Measurements from ENCODE around the gene GOLGA6L7.
"Not testable (repeated sequence)": the region's sequence is repeated elsewhere in the genome, so short reads cannot be mapped to it uniquely, and the experiment has no call there.

The GOLGA6L7 gene

GRCh38 chr15:28885128-28885629 lies 36.7 kb upstream of the GOLGA6L7 start:
- in situ Hi-C loops (cut with HindIII; ENCODE audit: low sequenced_read_pairs): no loop called here

- in situ Hi-C loops (cut with HindIII; ENCODE audit: low sequenced_read_pairs): no loop called here
Measured at GRCh38 chr15:28884151-28884940, 35.9 kb upstream of the GOLGA6L7 start.

- in situ Hi-C loops (cut with HindIII; ENCODE audit: low sequenced_read_pairs): no loop called here
Measured at GRCh38 chr15:28881600-28881999, 33.2 kb upstream of the GOLGA6L7 start.

- in situ Hi-C loops (cut with HindIII; ENCODE audit: low sequenced_read_pairs): no loop called here
Measured at GRCh38 chr15:28881170-28881569, 32.7 kb upstream of the GOLGA6L7 start.

DNA sequence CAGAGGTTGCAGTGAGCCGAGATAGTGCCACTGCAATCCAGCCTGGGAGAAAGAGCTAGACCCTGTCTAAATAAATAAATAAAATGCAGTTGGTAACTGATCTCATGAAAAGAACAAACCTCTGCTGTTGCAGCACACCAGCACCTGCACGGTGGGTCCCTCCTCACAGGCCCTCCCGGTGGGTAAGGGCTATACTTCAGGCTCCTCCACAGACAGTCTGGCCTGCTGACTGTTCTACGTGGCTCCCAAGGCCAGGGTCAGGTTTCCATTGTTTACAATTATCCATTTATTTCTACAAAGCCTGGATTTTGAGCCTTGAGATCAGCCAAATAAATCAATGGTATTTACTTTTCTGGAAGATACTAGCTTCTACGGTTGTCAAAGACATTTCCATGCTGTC lies 32.2 kb upstream of the GOLGA6L7 start:
- in situ Hi-C loops (cut with HindIII; ENCODE audit: low sequenced_read_pairs): no loop called here

GRCh38 chr15:28879551-28879950 lies 31.1 kb upstream of the GOLGA6L7 start:
- in situ Hi-C loops (cut with HindIII; ENCODE audit: low sequenced_read_pairs): no loop called here

GRCh38 chr15:28878209-28878608 lies 29.8 kb upstream of the GOLGA6L7 start:
- in situ Hi-C loops (cut with HindIII; ENCODE audit: low sequenced_read_pairs): no loop called here

- in situ Hi-C loops (cut with HindIII; ENCODE audit: low sequenced_read_pairs): no loop called here
Measured at GRCh38 chr15:28876845-28877185, 28.4 kb upstream of the GOLGA6L7 start.

GRCh38 chr15:28876131-28876844 lies 27.8 kb upstream of the GOLGA6L7 start:
- in situ Hi-C loops (cut with HindIII; ENCODE audit: low sequenced_read_pairs): no loop called here

GRCh38 chr15:28875461-28876000 lies 27.1 kb upstream of the GOLGA6L7 start:
- in situ Hi-C loops (cut with HindIII; ENCODE audit: low sequenced_read_pairs): no loop called here

- in situ Hi-C loops (cut with HindIII; ENCODE audit: low sequenced_read_pairs): no loop called here
Measured at GRCh38 chr15:28873585-28874190, 25.2 kb upstream of the GOLGA6L7 start.

GRCh38 chr15:28873006-28873405 lies 24.6 kb upstream of the GOLGA6L7 start:
- in situ Hi-C loops (cut with HindIII; ENCODE audit: low sequenced_read_pairs): no loop called here

DNA sequence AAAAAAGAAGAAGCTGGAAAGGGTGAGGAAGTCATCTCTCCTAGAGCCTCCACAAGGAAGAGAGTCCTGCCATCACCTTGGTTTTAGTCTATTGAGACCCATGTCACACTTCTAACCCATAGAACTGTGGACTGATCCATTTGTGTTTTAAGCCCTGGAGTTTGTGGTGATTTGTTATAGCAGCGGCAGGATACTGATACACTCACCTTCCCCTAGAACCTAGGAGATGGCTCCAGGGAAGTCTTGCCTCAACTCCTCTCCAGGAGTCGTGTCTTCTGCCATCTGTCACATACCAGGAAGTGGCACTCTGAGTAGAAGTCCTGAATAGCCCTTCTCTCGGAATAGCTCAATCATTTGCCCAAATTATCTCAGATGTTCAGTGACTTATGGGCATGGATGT lies 22.7 kb upstream of the GOLGA6L7 start:
- in situ Hi-C loops (cut with HindIII; ENCODE audit: low sequenced_read_pairs): no loop called here

DNA sequence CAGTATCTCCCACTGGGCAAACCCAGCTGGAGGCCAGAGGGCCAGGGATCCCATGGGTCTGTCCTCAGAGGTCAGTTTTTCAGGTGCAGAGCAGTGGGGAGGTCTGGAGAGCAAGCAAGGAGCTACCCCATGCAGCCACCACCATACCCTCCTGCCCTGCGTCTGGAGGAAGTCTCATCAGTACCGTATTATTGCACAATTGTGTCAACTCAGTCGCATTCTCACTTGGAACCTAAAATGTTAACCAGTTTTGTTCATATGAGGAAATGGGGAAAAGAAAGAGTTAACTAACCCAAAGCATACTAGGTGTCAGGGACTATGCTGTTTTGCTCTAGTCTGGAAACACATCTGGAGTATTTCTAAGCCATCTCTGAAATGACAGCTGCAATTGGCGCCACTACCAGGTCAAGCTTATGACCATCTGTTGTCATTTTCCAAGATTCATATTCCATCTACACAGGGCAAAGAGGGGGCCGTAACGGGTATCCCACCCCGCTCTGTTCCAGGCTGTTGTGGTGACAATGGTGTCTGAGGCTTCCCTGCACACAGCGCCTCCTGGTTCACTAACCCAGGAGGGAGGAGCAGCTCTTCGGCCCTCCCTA lies 20.4 kb upstream of the GOLGA6L7 start:
- in situ Hi-C loops (cut with HindIII; ENCODE audit: low sequenced_read_pairs): no loop called here

GRCh38 chr15:28861589-28862293 lies 13.3 kb upstream of the GOLGA6L7 start:
- in situ Hi-C loops (cut with HindIII; ENCODE audit: low sequenced_read_pairs): not testable (repeated sequence)

GRCh38 chr15:28861031-28861534 lies 12.6 kb upstream of the GOLGA6L7 start:
- in situ Hi-C loops (cut with HindIII; ENCODE audit: low sequenced_read_pairs): no loop called here

DNA sequence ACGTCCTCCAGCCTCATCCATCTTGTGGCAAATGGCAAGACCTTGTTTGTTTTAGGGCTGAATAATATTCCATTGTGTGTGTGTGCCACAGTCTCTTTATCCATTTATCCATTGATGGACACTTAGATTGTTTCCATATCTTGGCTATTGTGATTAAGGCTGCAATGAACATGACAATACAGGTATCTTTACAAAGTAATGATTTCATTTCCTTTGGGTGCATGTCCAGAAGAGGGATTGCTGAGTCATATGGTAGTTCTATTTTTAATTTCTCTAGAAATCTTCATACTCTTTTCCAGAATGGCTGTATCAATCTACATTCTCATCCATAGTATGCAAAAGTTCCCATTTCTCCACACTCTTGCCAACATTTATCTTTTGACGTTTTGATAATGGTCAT lies 6.1 kb upstream of the GOLGA6L7 start:
- in situ Hi-C loops (cut with HindIII; ENCODE audit: low sequenced_read_pairs): not testable (repeated sequence)

GRCh38 chr15:28853654-28854053 lies 5.2 kb upstream of the GOLGA6L7 start:
- in situ Hi-C loops (cut with HindIII; ENCODE audit: low sequenced_read_pairs): not testable (repeated sequence)

GRCh38 chr15:28849766-28850165 lies 1.3 kb upstream of the GOLGA6L7 start:
- in situ Hi-C loops (cut with HindIII; ENCODE audit: low sequenced_read_pairs): not testable (repeated sequence)

DNA sequence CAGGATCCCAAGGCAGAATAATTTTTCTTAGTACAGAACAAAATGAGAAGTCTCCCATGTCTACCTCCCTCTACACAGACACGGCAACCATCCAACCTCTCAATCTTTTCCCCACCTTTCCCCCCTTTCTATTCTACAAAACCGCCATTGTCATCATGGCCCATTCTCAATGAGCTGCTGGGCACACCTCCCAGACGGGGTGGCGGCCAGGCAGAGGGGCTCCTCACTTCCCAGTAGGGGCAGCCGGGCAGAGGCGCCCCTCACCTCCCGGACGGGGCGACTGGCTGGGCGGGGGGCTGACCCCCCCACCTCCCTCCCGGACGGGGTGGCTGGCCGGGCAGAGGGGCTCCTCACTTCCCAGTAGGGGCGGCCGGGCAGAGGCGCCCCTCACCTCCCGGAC lies 827 bp upstream of the GOLGA6L7 start:
- in situ Hi-C loops (cut with HindIII; ENCODE audit: low sequenced_read_pairs): not testable (repeated sequence)

Data from endothelial cell of hepatic sinusoid (primary cell).